ENCODE results near the gene RTL1. TPM values are rescaled to one million over a fixed set of nuclear protein-coding genes. Genes with fewer than 3 reads are reported as not detected.

Gene RTL1
- total and polyA plus RNA-seq, 7 donors = not detected

- Histone ChIP-seq H3K9me3 (no peaks in the 10 kb centered on the region), H3K27me3 (peaks cover 0 to 52% (median 28%) of the 10 kb centered on the region in 3 donors), H3K27ac (no peak overlapping the region), H3K36me3 (no peaks in the 10 kb centered on the region), H3K4me1 (peaks cover 0 to 8% (median 4%) of the 10 kb centered on the region in 4 donors), H3K4me3 (no peak overlapping the region)
- 87 to 88% methylated on average over 8 of the region's 8 CpGs for WGBS, 2 donors
- no peak for DNase-seq
- TF ChIP-seq CTCF (IDR thresholded peaks at IDR 0.05) (no peak), POLR2AphosphoS5 (IDR thresholded peaks at IDR 0.05) (no peak), POLR2A (IDR thresholded peaks at IDR 0.05) (no peak), EP300 (IDR thresholded peaks at IDR 0.05) (no peak)
- intact Hi-C loops (cut with DNase I) = no loop called here
Measured at GRCh38 chr14:100907240-100907639, 3.7 kb upstream of the RTL1 start.

- Histone ChIP-seq H3K36me3 (no peaks in the 10 kb centered on the region), H3K9me3 (no peaks in the 10 kb centered on the region), H3K4me1 (peaks cover 0 to 8% (median 4%) of the 10 kb centered on the region in 4 donors), H3K27ac (no peak overlapping the region), H3K4me3 (no peak overlapping the region), H3K27me3 (peaks cover 0 to 60% (median 36%) of the 10 kb centered on the region in 3 donors)
- 56 to 64% methylated on average over 6 of the region's 6 CpGs for WGBS, 2 donors
- intact Hi-C loops (cut with DNase I) = no loop called here
- peak; percentile 57 for DNase-seq
- TF ChIP-seq POLR2AphosphoS5 (IDR thresholded peaks at IDR 0.05) = no peak
- no peak for TF ChIP-seq CTCF (IDR thresholded peaks at IDR 0.05)
- no peak for TF ChIP-seq EP300 (IDR thresholded peaks at IDR 0.05)
- TF ChIP-seq POLR2A (IDR thresholded peaks at IDR 0.05) = no peak
Measured at GRCh38 chr14:100906420-100906819, 2.9 kb upstream of the RTL1 start.

- Histone ChIP-seq H3K36me3 (no peaks in the 10 kb centered on the region), H3K27ac (no peak overlapping the region), H3K9me3 (no peaks in the 10 kb centered on the region), H3K4me1 (peaks cover 0 to 17% (median 7%) of the 10 kb centered on the region in 4 donors), H3K4me3 (no peak overlapping the region), H3K27me3 (peaks cover 4 to 73% (median 44%) of the 10 kb centered on the region in 3 donors)
- WGBS, 2 donors = 75 to 86% methylated on average over 12 of the region's 12 CpGs
- no peak for TF ChIP-seq CTCF (IDR thresholded peaks at IDR 0.05)
- no peak for TF ChIP-seq EP300 (IDR thresholded peaks at IDR 0.05)
- TF ChIP-seq POLR2AphosphoS5 (IDR thresholded peaks at IDR 0.05) = no peak
- intact Hi-C loops (cut with DNase I) = no loop called here
- peak; percentile 54 for DNase-seq
Measured at GRCh38 chr14:100905166-100905565, 1.6 kb upstream of the RTL1 start.

- H3K27ac ChIP-seq = no peak overlapping the region
- TF ChIP-seq POLR2A (IDR thresholded peaks at IDR 0.05) = no peak
- no peak for TF ChIP-seq EP300 (IDR thresholded peaks at IDR 0.05)
- no peak for TF ChIP-seq POLR2AphosphoS5 (IDR thresholded peaks at IDR 0.05)
- no peak for TF ChIP-seq CTCF (IDR thresholded peaks at IDR 0.05)
- 22 to 38% methylated on average over 45 of the region's 45 CpGs for WGBS, 2 donors
Measured at GRCh38 chr14:100904307-100905087, 975 bp upstream of the RTL1 start.

More at GRCh38 chr14:100904307-100905087, 975 bp upstream of the RTL1 start:
- intact Hi-C loops (cut with DNase I) = no loop called here
- no peak overlapping the region for H3K4me3 ChIP-seq
- DNase-seq = peak; percentile 52
- peaks cover 0 to 23% (median 13%) of the 10 kb centered on the region in 4 donors for H3K4me1 ChIP-seq
- H3K36me3 ChIP-seq = no peaks in the 10 kb centered on the region
- H3K27me3 ChIP-seq = peaks cover 4 to 74% (median 44%) of the 10 kb centered on the region in 3 donors
- H3K9me3 ChIP-seq = no peaks in the 10 kb centered on the region
